Motor neuron (in vitro differentiated cells): ENCODE data around the gene RPN1. TPM values are rescaled to one million over a fixed set of nuclear protein-coding genes. Genes with fewer than 3 reads are reported as not detected.

Experiments used
- ATAC-seq, 8 experiments: fragments of 200-7000 bp; cut with Tn5 transposase; replicated peaks in 6 of 8; 2 replicates each; pipeline ENCODE4 v1.8.0; 2021; ENCODE audit warnings: mild to moderate bottlenecking in 8 of 8, moderate library complexity in 8 of 8
- H3K27ac ChIP-seq, 2 donors: fragments of 250-450 bp; sonication (Bioruptor Pico); 2 replicates each; pipeline ENCODE4 v1.9.0; 2021; ENCODE audit warnings: antibody characterized with exemption in 2 of 2, mild to moderate bottlenecking in 2 of 2, moderate library complexity in 1 of 2
- H3K4me1 ChIP-seq, 2 donors: fragments of 250-450 bp; sonication (Bioruptor Pico); replicated peaks in 1 of 2; 2 replicates each; pipeline ENCODE4 v1.6.1; 2021; ENCODE audit warnings: antibody characterized with exemption in 2 of 2, mild to moderate bottlenecking in 2 of 2, moderate library complexity in 1 of 2
- H3K4me3 ChIP-seq, 5 donors: fragments of 250-450 bp; sonication (Bioruptor Pico); 2 replicates each; pipeline ENCODE4 v1.9.0; 2021; ENCODE audit warnings: antibody characterized with exemption in 5 of 5, mild to moderate bottlenecking in 5 of 5, moderate library complexity in 4 of 5
- WGBS, 10 experiments: fragments of 450-650 bp; shearing (Covaris generic); methylation state at CpG; one replicate each; pipeline ENCODE4 v1.0.0; 2022; 5-methylcytosine and 5-hydroxymethylcytosine counted together
- in situ Hi-C, 9 experiments: fragments of 400-800 bp; cut with MboI; loops; one replicate each; pipeline ENCODE4 v1.15.0; 2021; ENCODE audit warnings: low sequenced_read_pairs in 9 of 9, low pct_unique_long_range_greater_than_20kb in 2 of 9; ENCODE audit not compliant: unreplicated experiment in 9 of 9
- total RNA-seq, 8 experiments: library from RNA; unstranded; fragments of 300-600 nt; gene quantifications; 2 replicates each; pipeline versions ENCODE4 v1.2.3 to v1.2.4, GENCODE V29; 2022

RPN1 gene
- total RNA-seq, 8 experiments from 2014 or later: 127 to 270 (median 164) TPM

DNA sequence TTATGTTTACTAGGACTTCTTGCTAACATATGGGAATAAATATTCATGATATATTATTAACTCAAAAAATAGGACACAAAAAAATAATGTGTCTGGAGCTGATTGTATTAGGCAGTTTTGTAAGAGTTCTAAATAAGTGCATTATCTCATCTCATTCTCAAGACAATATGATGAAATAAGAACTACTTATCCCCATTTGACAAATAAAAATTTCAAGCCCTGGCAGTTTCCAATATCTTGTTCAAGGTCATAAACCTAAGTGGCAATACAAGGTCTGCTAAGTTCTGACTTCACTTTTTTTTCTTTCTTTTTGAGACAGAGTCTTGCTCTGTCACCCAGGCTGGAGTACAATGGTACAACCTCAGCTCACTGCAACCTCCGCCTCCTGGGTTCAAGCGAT lies 18.3 kb downstream of the RPN1 start:
- in situ Hi-C loops: no loop called here
- WGBS, 10 experiments: 100% methylated on average over 1 to 2 of the region's 2 CpGs; no CpG with 5 or more reads in 7 of the 10 experiments
- Histone ChIP-seq H3K27ac (no peak overlapping the region), H3K4me1 (no peaks in the 10 kb centered on the region), H3K4me3 (no peak overlapping the region)
- ATAC-seq: no peak

DNA sequence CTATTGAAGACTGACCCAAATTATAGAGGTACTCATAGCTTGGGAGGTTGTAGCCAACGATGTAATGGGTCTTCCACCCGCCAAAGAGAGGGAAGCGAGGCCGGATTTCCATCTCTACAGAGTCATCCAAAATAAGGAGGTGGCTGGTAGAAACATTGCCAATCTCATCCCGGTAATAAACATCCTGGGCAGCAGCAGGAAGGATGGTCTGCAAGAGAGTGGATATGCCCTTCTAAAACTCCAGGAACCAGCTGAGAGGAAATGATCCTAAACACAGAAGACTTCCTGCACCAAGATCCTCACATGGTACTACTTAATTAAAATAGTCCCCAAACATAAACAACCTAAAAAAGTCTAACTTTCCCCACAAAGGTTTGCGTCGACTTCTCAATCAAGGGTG lies 20.7 kb downstream of the RPN1 start:
- H3K4me3 ChIP-seq: no peak overlapping the region
- in situ Hi-C loops: no loop called here
- H3K4me1 ChIP-seq: no peaks in the 10 kb centered on the region
- no peak overlapping the region for H3K27ac ChIP-seq
- ATAC-seq: no peak
- 83 to 100% (median 95%) methylated on average over 3 to 7 of the region's 7 CpGs; no CpG with 5 or more reads in 1 of the 10 experiments for WGBS, 10 experiments

DNA sequence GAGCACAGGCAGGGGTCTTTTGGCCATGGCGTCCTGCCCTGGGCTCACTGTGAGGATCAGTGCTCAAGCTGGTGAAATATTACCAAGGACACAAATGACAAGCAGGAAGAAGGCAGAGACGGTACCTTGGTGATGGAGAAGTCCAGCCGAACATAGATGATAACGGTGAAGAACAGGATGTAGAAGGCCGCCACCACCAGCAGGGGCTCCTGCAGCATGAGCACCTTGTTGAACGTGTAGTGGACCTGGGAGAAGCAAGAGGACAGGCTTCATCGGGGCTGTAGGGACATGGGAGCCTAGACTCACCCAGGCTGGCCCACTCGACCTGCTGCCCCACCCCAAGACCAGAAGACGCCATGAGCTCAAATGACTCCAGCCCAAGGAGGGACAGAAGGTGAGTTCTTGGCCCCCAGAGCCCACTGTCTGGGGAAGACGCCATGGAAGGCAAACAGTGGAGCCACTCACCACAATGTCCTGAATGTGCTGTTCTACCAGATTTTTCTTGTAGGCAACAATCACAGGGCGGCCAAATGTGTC lies 25.1 kb downstream of the RPN1 start:
- ATAC-seq: no peak
- Histone ChIP-seq H3K27ac (no peak overlapping the region), H3K4me1 (no peaks in the 10 kb centered on the region), H3K4me3 (no peak overlapping the region)
- in situ Hi-C loops: no loop called here
- WGBS, 10 experiments: 80 to 100% (median 95%) methylated on average over 1 to 6 of the region's 11 CpGs; no CpG with 5 or more reads in 2 of the 10 experiments

DNA sequence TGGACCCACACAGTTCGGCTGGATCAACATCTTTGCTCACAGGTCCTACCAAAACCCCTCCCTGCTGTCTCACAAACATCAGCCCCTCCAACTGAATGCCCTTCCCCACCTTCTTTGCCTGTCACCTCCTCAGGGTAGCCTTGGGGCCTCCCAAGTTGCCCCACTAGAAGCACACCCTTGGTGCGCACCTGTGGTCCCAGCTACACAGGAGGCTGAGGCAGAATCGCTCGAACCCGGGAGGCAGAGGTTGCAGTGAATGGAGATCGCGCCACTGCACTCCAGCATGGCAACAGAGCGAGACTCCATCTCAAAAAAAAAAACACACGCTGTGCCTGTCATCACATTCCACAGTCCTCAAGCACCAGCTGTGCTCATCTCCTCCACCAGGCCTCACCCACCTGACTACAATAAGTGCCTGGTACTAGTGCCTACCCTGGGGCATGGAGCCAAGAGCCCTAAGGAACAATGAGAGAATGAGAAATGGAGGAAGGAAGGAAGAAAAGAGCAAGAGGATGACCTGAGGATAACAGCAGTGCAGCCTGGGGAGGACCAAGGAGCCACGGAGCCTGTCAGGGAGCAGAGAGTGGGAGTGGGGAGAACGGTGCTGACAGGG lies 26.0 kb downstream of the RPN1 start:
- peak in 1 of 8 experiments; percentile 18 for ATAC-seq
- H3K27ac ChIP-seq: no peak overlapping the region
- in situ Hi-C loops: loop anchor here in 2 of 9 experiments (25.0 kb wide), 2 partner anchors 187 to 537 kb away; no protein-coding TSS in a partner anchor
- 58 to 95% (median 89%) methylated on average over 2 to 10 of the region's 11 CpGs; no CpG with 5 or more reads in 5 of the 10 experiments for WGBS, 10 experiments
- no peaks in the 10 kb centered on the region for H3K4me1 ChIP-seq
- H3K4me3 ChIP-seq: no peak overlapping the region

DNA sequence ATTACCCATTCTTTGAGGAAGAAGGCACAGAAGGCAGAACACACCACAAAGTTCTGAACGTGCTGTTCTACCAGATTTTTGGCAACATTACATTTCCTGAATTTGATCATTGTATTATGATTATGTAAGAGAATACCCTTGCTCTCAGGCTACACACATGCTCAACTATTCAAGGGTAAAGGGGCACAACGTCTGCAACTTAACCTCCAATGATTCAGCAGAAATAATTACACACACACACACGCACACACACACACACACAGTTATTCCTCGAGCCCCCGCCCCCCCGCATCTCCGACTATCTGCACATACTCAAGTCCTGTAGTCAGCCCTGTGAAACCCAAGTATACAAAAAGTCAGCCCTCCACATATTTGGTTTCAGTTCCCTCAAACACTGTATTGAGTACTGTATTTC lies 26.8 kb downstream of the RPN1 start:
- 50 to 100% (median 84%) methylated on average over 1 to 5 of the region's 7 CpGs; no CpG with 5 or more reads in 5 of the 10 experiments for WGBS, 10 experiments
- Histone ChIP-seq H3K4me3 (no peak overlapping the region), H3K4me1 (peaks cover 3% of the 10 kb centered on the region in 2 donors), H3K27ac (no peak overlapping the region)
- no peak for ATAC-seq
- in situ Hi-C loops: loop anchor here in 2 of 9 experiments (25.0 kb wide), 2 partner anchors 186 to 536 kb away; no protein-coding TSS in a partner anchor

DNA sequence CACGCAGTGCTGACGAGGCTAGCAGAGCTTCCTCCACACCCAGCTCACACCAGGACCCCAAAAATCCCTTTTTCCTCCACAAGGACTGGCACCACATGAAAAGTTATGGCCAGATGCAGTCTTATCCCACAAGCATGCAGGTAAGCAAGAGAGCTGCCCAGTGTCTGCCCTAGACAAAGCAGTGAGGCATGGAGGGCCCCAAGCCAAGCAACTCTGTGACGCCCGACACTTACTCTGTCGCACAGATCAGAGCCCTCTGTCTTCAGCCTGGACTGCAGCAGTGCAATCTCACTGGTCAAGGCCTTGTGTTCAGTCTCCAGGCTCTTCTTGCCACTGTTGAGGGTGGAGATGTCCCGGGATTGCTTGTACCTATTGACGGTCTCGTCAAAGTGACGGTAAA lies 28.7 kb downstream of the RPN1 start:
- Histone ChIP-seq H3K27ac (no peak overlapping the region), H3K4me3 (no peak overlapping the region), H3K4me1 (peaks cover 5 to 12% of the 10 kb centered on the region in 2 donors)
- in situ Hi-C loops: loop anchor here in 2 of 9 experiments (25.0 kb wide), 2 partner anchors 185 to 535 kb away; no protein-coding TSS in a partner anchor
- no peak for ATAC-seq
- WGBS, 10 experiments: 97 to 100% (median 100%) methylated on average over 2 to 4 of the region's 9 CpGs; no CpG with 5 or more reads in 5 of the 10 experiments

DNA sequence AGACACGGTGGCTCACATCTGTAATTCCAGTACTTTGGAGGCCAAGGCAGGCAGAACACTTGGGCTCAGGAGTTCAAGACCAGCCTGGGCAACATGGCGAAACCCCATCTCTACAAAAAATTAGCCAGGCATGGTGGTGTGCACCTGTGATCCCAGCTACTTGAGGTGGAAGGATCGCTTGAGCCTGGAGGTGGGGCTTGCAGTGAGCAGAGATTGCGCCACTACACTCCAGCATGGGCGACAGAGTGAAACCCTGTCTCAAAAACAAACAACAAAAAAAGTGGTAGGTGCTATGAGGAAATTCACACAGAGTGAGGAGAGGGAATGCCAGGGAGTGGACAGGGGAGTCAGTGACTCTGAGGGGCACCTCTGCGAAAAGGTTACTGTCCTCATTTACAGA lies 29.4 kb downstream of the RPN1 start:
- Histone ChIP-seq H3K4me3 (no peak overlapping the region), H3K27ac (no peak overlapping the region), H3K4me1 (peaks cover 5 to 12% of the 10 kb centered on the region in 2 donors)
- ATAC-seq: no peak
- in situ Hi-C loops: loop anchor here in 2 of 9 experiments (25.0 kb wide), 2 partner anchors 184 to 534 kb away; no protein-coding TSS in a partner anchor
- WGBS, 10 experiments: 89 to 100% (median 94%) methylated on average over 1 to 5 of the region's 6 CpGs; no CpG with 5 or more reads in 3 of the 10 experiments

DNA sequence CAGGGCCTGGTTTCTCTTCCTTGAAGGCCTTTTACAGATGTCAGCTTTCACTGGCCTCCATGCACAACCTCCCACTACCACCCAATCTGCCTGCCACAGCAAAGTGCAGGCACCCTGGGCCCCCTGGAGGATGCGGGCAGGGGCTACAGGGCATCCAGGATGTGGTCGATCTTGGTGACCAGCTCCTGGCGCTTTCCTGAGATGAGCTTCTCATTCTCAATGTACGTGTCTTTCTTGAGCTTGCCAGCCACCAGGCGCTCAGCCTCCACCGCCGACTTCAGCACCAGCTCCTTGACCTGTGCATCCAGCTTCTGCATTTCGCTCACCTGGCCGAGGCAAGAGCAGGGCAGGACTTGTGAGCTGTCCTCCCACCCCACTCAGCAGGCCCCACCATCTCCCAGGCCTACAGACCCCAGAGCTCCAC lies 30.3 kb downstream of the RPN1 start:
- 94 to 100% (median 96%) methylated on average over 1 to 9 of the region's 9 CpGs; no CpG with 5 or more reads in 6 of the 10 experiments for WGBS, 10 experiments
- Histone ChIP-seq H3K4me3 (no peak overlapping the region), H3K27ac (no peak overlapping the region), H3K4me1 (peaks cover 5 to 12% of the 10 kb centered on the region in 2 donors)
- ATAC-seq: no peak
- in situ Hi-C loops: loop anchor here in 2 of 9 experiments (25.0 kb wide), 2 partner anchors 183 to 533 kb away; no protein-coding TSS in a partner anchor

DNA sequence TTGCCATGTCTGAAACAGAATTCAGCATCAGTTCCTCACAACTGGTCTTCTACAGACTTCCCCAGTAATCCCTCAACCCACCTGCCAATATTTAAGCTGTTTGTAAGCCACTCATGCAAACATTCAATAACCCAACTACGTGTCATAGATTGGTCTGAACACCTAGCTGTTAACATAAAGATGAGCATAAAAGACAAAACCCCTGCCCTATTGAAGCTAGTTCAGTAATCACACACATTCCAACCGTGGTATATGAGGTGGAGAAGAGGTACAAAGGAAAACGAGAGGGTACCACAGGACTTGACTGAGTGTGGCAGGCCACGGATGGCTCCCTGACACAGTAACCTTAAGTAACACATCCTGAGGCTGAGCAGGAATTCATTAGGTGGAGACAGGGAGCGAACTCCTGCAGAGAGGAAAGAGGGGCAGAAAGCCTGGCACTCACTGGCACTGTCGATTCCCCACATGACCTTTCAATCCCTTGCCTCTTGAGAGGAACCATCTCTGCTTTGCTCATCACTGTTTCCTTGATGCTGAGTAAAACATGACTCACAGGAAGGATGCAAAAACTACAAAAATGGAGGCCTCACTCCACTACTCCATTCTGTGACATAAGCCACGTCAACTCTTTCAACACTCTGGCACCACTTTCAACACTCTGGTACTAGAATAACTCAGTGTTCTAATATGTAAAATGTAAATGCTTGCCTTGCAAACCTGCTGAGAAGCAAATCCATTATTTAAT lies 31.3 kb downstream of the RPN1 start:
- in situ Hi-C loops: loop anchor here in 2 of 9 experiments (25.0 kb wide), 2 partner anchors 182 to 532 kb away; no protein-coding TSS in a partner anchor
- WGBS, 10 experiments: 63 to 100% (median 86%) methylated on average over 1 to 7 of the region's 7 CpGs; no CpG with 5 or more reads in 1 of the 10 experiments
- Histone ChIP-seq H3K27ac (no peak overlapping the region), H3K4me1 (peaks cover 5 to 12% of the 10 kb centered on the region in 2 donors), H3K4me3 (no peak overlapping the region)
- peak in 1 of 8 experiments; percentile 2 for ATAC-seq

DNA sequence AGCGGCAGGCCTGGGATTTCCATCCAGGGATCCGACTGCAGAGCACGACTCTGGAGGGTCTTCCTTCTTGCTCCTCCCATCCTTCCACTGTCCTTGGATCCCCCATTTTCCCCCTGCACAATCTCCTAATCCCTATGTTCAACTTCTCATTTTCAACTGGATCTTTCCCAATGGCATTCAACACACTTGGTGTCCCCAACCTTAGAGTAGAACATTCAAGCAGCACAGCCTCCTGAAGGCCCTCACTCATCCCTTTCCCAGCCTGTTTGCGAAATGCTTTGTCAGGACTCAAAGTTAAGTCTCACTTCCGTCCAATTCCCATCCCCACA lies 32.3 kb downstream of the RPN1 start:
- Histone ChIP-seq H3K4me3 (peak overlapping the region; percentile 58 to 92 (median 67)), H3K4me1 (peaks cover 5 to 12% of the 10 kb centered on the region in 2 donors), H3K27ac (peak overlapping the region; percentile 69 to 91)
- WGBS, 10 experiments: 10 to 92% (median 36%) methylated on average over 2 to 4 of the region's 5 CpGs; no CpG with 5 or more reads in 2 of the 10 experiments
- no peak for ATAC-seq
- in situ Hi-C loops: loop anchor here in 2 of 9 experiments (25.0 kb wide), 2 partner anchors 181 to 531 kb away; no protein-coding TSS in a partner anchor

DNA sequence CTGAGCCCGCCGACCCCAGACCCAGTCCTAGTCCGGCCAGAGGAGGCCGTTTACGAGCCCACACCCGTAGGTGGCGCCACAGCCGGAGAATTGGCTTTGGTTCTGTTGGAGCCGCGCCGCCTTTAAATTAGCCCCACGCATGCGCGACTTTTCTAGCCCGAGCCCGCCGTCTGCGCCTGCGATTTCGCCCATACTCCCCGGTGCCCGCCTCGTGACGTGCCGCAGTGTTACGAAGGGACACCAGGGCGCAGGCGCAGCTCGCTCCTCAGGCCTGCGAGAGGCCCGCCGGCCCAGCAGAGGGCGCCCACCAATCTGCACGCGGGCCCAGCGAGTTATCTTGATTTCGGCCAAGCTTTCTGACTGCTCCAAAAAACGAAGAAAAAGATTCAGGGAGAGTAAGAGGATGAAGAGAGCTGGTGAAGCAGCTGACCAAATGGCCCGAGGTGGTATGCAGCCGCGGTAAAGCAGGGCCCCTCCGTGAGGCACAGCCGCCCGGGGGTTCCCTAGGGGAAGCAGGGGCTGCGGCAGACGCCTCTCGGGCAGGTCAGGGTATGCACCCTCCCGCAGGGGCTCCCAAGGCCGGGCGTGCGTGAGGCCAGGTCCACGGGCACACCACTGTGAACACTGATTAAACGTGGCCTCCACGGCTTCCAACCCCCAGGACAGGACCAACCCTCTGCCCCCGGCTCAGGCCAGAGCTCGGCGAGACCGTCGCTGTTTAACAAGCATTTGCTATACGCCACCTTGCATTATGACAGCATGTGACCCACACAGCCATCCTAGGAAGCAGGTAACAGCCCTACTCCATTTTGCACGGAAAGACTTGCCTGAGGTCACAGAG lies 32.8 kb downstream of the RPN1 start:
- Histone ChIP-seq H3K27ac (peak overlapping the region; percentile 69 to 91), H3K4me3 (peak overlapping the region; percentile 58 to 92 (median 67)), H3K4me1 (peaks cover 5 to 12% of the 10 kb centered on the region in 2 donors)
- in situ Hi-C loops: loop anchor here in 2 of 9 experiments (25.0 kb wide), 2 partner anchors 180 to 530 kb away; no protein-coding TSS in a partner anchor
- ATAC-seq: peak; percentile 87 to 96 (median 93)
- WGBS, 10 experiments: 0 to 8% (median 1%) methylated on average over 1 to 18 of the region's 61 CpGs; no CpG with 5 or more reads in 2 of the 10 experiments

DNA sequence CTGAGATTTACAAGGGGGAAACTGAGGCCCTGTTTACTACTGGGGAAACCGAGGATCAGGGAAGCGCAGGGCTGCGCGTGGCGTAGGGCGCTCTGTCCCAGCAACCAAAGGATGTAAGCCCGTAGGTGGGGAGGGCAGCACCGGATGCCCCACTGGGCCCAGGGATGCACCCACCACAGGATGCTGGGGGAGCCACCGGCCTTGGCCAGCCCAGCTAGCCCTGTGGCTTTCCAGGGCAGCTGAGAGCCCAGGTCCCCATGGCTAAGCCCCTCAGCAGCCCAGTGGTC lies 33.4 kb downstream of the RPN1 start:
- WGBS, 10 experiments: 0% methylated on average over 1 of the region's 9 CpGs; no CpG with 5 or more reads in 9 of the 10 experiments
- in situ Hi-C loops: loop anchor here in 2 of 9 experiments (25.0 kb wide), 2 partner anchors 180 to 530 kb away; no protein-coding TSS in a partner anchor
- Histone ChIP-seq H3K4me3 (peak overlapping the region in 3 of 5 donors; percentile 17 to 92 (median 18)), H3K4me1 (peaks cover 5 to 12% of the 10 kb centered on the region in 2 donors), H3K27ac (peak overlapping the region; percentile 55 to 89)
- no peak for ATAC-seq
